GM23248 (cell line): ENCODE data around the gene CCL17. TPM values are rescaled to one million over a fixed set of nuclear protein-coding genes. Genes with fewer than 3 reads are reported as not detected.

Experiments used
- DNase-seq: peaks from one replicate; pipeline ENCODE4 v3.0.0-alpha.2; 2015
- H2AFZ ChIP-seq: fragments of 200-600 bp; sonication (generic); 2 replicates; pipeline ENCODE4 v1.6.1; 2016; ENCODE audit warnings: antibody characterized with exemption
- H3F3A ChIP-seq: fragments of 200-600 bp; sonication (generic); 2 replicates; pipeline ENCODE4 v1.6.1; 2016; ENCODE audit warnings: mild to moderate bottlenecking, antibody characterized with exemption, mixed run types; ENCODE audit not compliant: insufficient read depth
- H3K27ac ChIP-seq: fragments of 200-600 bp; sonication (generic); 2 replicates; pipeline ENCODE4 v1.5.1; 2016; ENCODE audit warnings: mild to moderate bottlenecking
- H3K27me3 ChIP-seq: fragments of 200-600 bp; sonication (generic); replicated peaks from 2 replicates; pipeline ENCODE4 v1.6.1; 2016; ENCODE audit warnings: mild to moderate bottlenecking; ENCODE audit not compliant: insufficient read depth
- H3K36me3 ChIP-seq: fragments of 200-600 bp; sonication (generic); 2 replicates; pipeline ENCODE4 v1.6.1; 2016; ENCODE audit warnings: low read depth, mild to moderate bottlenecking
- H3K4me1 ChIP-seq: fragments of 200-600 bp; sonication (generic); 2 replicates; pipeline ENCODE4 v1.6.1; 2016; ENCODE audit warnings: mild to moderate bottlenecking; ENCODE audit not compliant: insufficient read depth
- H3K4me2 ChIP-seq: fragments of 200-600 bp; sonication (generic); one replicate; pipeline ENCODE4 v1.6.1; 2016; ENCODE audit warnings: mild to moderate bottlenecking; ENCODE audit not compliant: unreplicated experiment
- H3K4me3 ChIP-seq: fragments of 200-600 bp; sonication (generic); 2 replicates; pipeline ENCODE4 v1.5.1; 2016; ENCODE audit warnings: mild to moderate bottlenecking
- H3K79me2 ChIP-seq: fragments of 200-600 bp; sonication (generic); 2 replicates; pipeline ENCODE4 v1.6.1; 2016; ENCODE audit warnings: mild to moderate bottlenecking; ENCODE audit not compliant: insufficient read depth
- H3K9ac ChIP-seq: fragments of 200-600 bp; sonication (generic); 2 replicates; pipeline ENCODE4 v1.6.1; 2016; ENCODE audit warnings: mild to moderate bottlenecking
- H3K9me2 ChIP-seq: fragments of 200-600 bp; sonication (generic); 2 replicates; pipeline ENCODE4 v1.6.1; 2016; ENCODE audit warnings: mixed run types, mild to moderate bottlenecking, moderate library complexity; ENCODE audit not compliant: insufficient read depth
- H3K9me3 ChIP-seq: fragments of 200-600 bp; sonication (generic); one replicate; pipeline ENCODE4 v1.6.1; 2017; ENCODE audit warnings: low read depth
- H4K20me1 ChIP-seq: fragments of 200-600 bp; sonication (generic); 2 replicates; pipeline ENCODE4 v1.6.0; 2016; ENCODE audit not compliant: insufficient read depth
- EZH2 ChIP-seq: fragments of 200-600 bp; sonication (generic); IDR thresholded peaks from 2 replicates; pipeline ENCODE4 v1.6.1; 2018; ENCODE audit warnings: antibody characterized with exemption, mild to moderate bottlenecking; ENCODE audit not compliant: insufficient read depth, poor library complexity, severe bottlenecking
- EZH2phosphoT487 ChIP-seq: fragments of 200-600 bp; sonication (generic); IDR thresholded peaks from 2 replicates; pipeline ENCODE4 v1.6.1; 2018; ENCODE audit warnings: antibody characterized with exemption, moderate library complexity, mild to moderate bottlenecking, low read depth; ENCODE audit not compliant: insufficient read depth
- WGBS, 2 experiments: methylation state at CpG; one replicate each; pipeline ENCODE4 v1.1.6; 2015 to 2017; ENCODE audit warnings: low lambda C conversion rate in 2 of 2, low coverage in 1 of 2; ENCODE audit errors: missing lambda C conversion rate in 2 of 2; 5-methylcytosine and 5-hydroxymethylcytosine counted together
- in situ Hi-C: fragments of 300-500 bp; cut with MboI; formaldehyde crosslinking; loops from 2 replicates; pipeline ENCODE4 v1.15.0; 2020
- polyA plus RNA-seq: library from polyadenylated mRNA; unstranded; fragments of >200 nt; fragmentation: Nextera tagmentation; extraction: Ambion mirVana; gene quantifications from 2 replicates; pipeline ENCODE4 v1.2.1, GENCODE V29; 2016
- total RNA-seq: library from RNA; depleted of rRNA; stranded (reverse); fragments of >200 nt; shearing (Covaris generic); gene quantifications from 2 replicates; pipeline ENCODE4 v1.2.3, GENCODE V29; 2014

CCL17 gene
- total and polyA plus RNA-seq, 2 experiments from 2014 or later: not detected

- Histone ChIP-seq H3K9me2 (no peaks in the 10 kb centered on the region), H3K36me3 (no peaks in the 10 kb centered on the region), H3K9me3 (no peaks in the 10 kb centered on the region), H3K4me2 (no peak overlapping the region), H4K20me1 (no peaks in the 10 kb centered on the region), H3K79me2 (no peaks in the 10 kb centered on the region), H3F3A (no peaks in the 10 kb centered on the region), H2AFZ (no peak overlapping the region), H3K27ac (no peak overlapping the region), H3K27me3 (peaks cover 33% of the 10 kb centered on the region), H3K9ac (no peak overlapping the region), H3K4me1 (no peaks in the 10 kb centered on the region), H3K4me3 (no peak overlapping the region)
- WGBS, 2 experiments: 52 to 57% methylated on average over 3 of the region's 3 CpGs
- in situ Hi-C loops: no loop called here
- no peak for DNase-seq
- TF ChIP-seq EZH2 (no peak), EZH2phosphoT487 (no peak)
These were observed 28.2 kb upstream of the CCL17 start for GRCh38 chr16:57376313-57376818.

- Histone ChIP-seq H3K4me1 (no peaks in the 10 kb centered on the region), H3K9me3 (no peaks in the 10 kb centered on the region), H3K4me3 (no peak overlapping the region), H3F3A (no peaks in the 10 kb centered on the region), H3K4me2 (no peak overlapping the region), H2AFZ (no peak overlapping the region), H3K9me2 (no peaks in the 10 kb centered on the region), H3K27me3 (peaks cover 24% of the 10 kb centered on the region), H3K9ac (no peak overlapping the region), H4K20me1 (no peaks in the 10 kb centered on the region), H3K36me3 (no peaks in the 10 kb centered on the region), H3K27ac (no peak overlapping the region), H3K79me2 (no peaks in the 10 kb centered on the region)
- DNase-seq: no peak
- TF ChIP-seq EZH2phosphoT487 (no peak), EZH2 (no peak)
- in situ Hi-C loops: no loop called here
- 58 to 59% methylated on average over 5 of the region's 5 CpGs for WGBS, 2 experiments
These were observed 27.3 kb upstream of the CCL17 start for GRCh38 chr16:57377080-57377841.

GRCh38 chr16:57379579-57379978 is 25.0 kb upstream of the CCL17 start:
- Histone ChIP-seq H3K27me3 (peaks cover 8% of the 10 kb centered on the region), H3K9me3 (no peaks in the 10 kb centered on the region), H3K9ac (no peak overlapping the region), H3K9me2 (no peaks in the 10 kb centered on the region), H3K4me3 (no peak overlapping the region), H3K79me2 (no peaks in the 10 kb centered on the region), H3K36me3 (no peaks in the 10 kb centered on the region), H3K4me2 (no peak overlapping the region), H3K4me1 (no peaks in the 10 kb centered on the region), H4K20me1 (no peaks in the 10 kb centered on the region), H3K27ac (no peak overlapping the region), H3F3A (no peaks in the 10 kb centered on the region), H2AFZ (no peak overlapping the region)
- in situ Hi-C loops: no loop called here
- TF ChIP-seq EZH2: no peak
- no peak for DNase-seq
- 91 to 92% methylated on average over 10 of the region's 10 CpGs for WGBS, 2 experiments

GRCh38 chr16:57380671-57381462 is 23.7 kb upstream of the CCL17 start:
- Histone ChIP-seq H3K36me3 (no peaks in the 10 kb centered on the region), H3F3A (no peaks in the 10 kb centered on the region), H3K79me2 (no peaks in the 10 kb centered on the region), H2AFZ (no peak overlapping the region), H3K27ac (no peak overlapping the region), H3K9me3 (no peaks in the 10 kb centered on the region), H4K20me1 (no peaks in the 10 kb centered on the region), H3K4me1 (no peaks in the 10 kb centered on the region), H3K4me3 (no peak overlapping the region), H3K27me3 (peaks cover 8% of the 10 kb centered on the region), H3K9ac (no peak overlapping the region), H3K9me2 (no peaks in the 10 kb centered on the region), H3K4me2 (no peak overlapping the region)
- no peak for DNase-seq
- TF ChIP-seq EZH2 (no peak), EZH2phosphoT487 (no peak)
- in situ Hi-C loops: no loop called here
- WGBS, 2 experiments: 73 to 79% methylated on average over 8 of the region's 8 CpGs
